Osteoblast (primary cell): ENCODE measurements around the gene KASH5. TPM values are rescaled to one million over a fixed set of nuclear protein-coding genes. Genes with fewer than 3 reads are reported as not detected.

Experiments
- DNase-seq: peaks from one replicate; pipeline ENCODE4 v3.0.0; 2011; ENCODE audit warnings: low spot score, mixed read lengths; ENCODE audit not compliant: insufficient read length; ENCODE audit errors: missing footprints
- H2AFZ ChIP-seq: 2 replicates; pipeline ENCODE4 v1.6.0; 2011; ENCODE audit warnings: mild to moderate bottlenecking, low read length
- H3K27ac ChIP-seq: 2 replicates; pipeline ENCODE4 v1.5.1; 2011; ENCODE audit warnings: mild to moderate bottlenecking, low read depth, low read length, moderate library complexity
- H3K27me3 ChIP-seq: 2 replicates; pipeline ENCODE4 v1.6.0; 2012; ENCODE audit warnings: mild to moderate bottlenecking, control low read depth, inconsistent platforms, low read length, moderate library complexity; ENCODE audit not compliant: insufficient read depth
- H3K36me3 ChIP-seq: 2 replicates; pipeline ENCODE4 v1.5.1; 2011; ENCODE audit warnings: mild to moderate bottlenecking, low read length, control low read depth, moderate library complexity; ENCODE audit not compliant: insufficient read depth
- H3K4me1 ChIP-seq: 2 replicates; pipeline ENCODE4 v1.5.1; 2011; ENCODE audit warnings: mild to moderate bottlenecking, low read length, control low read depth, moderate library complexity; ENCODE audit not compliant: insufficient read depth
- H3K4me2 ChIP-seq: 2 replicates; pipeline ENCODE4 v1.6.0; 2011; ENCODE audit warnings: mild to moderate bottlenecking, low read length; ENCODE audit not compliant: insufficient read depth
- H3K4me3 ChIP-seq: fragments of 200-600 bp; sonication (generic); 3 replicates; pipeline ENCODE4 v1.5.1; 2012; ENCODE audit warnings: mild to moderate bottlenecking, low read length, inconsistent platforms; ENCODE audit not compliant: insufficient read depth
- H3K79me2 ChIP-seq: 2 replicates; pipeline ENCODE4 v1.6.0; 2012; ENCODE audit warnings: mild to moderate bottlenecking, low read length, control low read depth, inconsistent platforms; ENCODE audit not compliant: insufficient read depth
- H3K9me3 ChIP-seq: 2 replicates; pipeline ENCODE4 v1.5.1; 2011; ENCODE audit warnings: low read depth, low read length, control low read depth
- H4K20me1 ChIP-seq: 2 replicates; pipeline ENCODE4 v1.6.0; 2012; ENCODE audit warnings: mild to moderate bottlenecking, low read length, control low read depth; ENCODE audit not compliant: insufficient read depth
- total RNA-seq: library from RNA; depleted of rRNA; stranded (reverse); fragments of >200 nt; gene quantifications from 2 replicates; pipeline ENCODE4 v1.2.3, GENCODE V29; 2012
- TF ChIP-seq, protein P1 (sequence below): IDR thresholded peaks from 2 replicates; pipeline ENCODE4 v1.5.1; 2011; ENCODE audit warnings: mild to moderate bottlenecking, low read depth, low read length, moderate library complexity; ENCODE audit errors: extremely low read depth

The KASH5 gene
- total RNA-seq, 1 donor, result not detected

- no peak overlapping the region for H3K27ac ChIP-seq
- H3K36me3 ChIP-seq, result no peaks in the 10 kb centered on the region
- TF ChIP-seq, protein P1, sequence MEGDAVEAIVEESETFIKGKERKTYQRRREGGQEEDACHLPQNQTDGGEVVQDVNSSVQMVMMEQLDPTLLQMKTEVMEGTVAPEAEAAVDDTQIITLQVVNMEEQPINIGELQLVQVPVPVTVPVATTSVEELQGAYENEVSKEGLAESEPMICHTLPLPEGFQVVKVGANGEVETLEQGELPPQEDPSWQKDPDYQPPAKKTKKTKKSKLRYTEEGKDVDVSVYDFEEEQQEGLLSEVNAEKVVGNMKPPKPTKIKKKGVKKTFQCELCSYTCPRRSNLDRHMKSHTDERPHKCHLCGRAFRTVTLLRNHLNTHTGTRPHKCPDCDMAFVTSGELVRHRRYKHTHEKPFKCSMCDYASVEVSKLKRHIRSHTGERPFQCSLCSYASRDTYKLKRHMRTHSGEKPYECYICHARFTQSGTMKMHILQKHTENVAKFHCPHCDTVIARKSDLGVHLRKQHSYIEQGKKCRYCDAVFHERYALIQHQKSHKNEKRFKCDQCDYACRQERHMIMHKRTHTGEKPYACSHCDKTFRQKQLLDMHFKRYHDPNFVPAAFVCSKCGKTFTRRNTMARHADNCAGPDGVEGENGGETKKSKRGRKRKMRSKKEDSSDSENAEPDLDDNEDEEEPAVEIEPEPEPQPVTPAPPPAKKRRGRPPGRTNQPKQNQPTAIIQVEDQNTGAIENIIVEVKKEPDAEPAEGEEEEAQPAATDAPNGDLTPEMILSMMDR, result no peak
- peaks cover 5% of the 10 kb centered on the region for H3K27me3 ChIP-seq
- no peaks in the 10 kb centered on the region for H3K4me1 ChIP-seq
- H2AFZ ChIP-seq, result no peak overlapping the region
- no peak overlapping the region for H3K4me3 ChIP-seq
- H3K9me3 ChIP-seq, result no peaks in the 10 kb centered on the region
- no peak overlapping the region for H3K4me2 ChIP-seq
- H4K20me1 ChIP-seq, result no peaks in the 10 kb centered on the region
- DNase-seq, result peak; percentile 59
- H3K79me2 ChIP-seq, result no peaks in the 10 kb centered on the region
Measured at GRCh38 chr19:49396738-49397505, 8.9 kb downstream of the KASH5 start.

- Histone ChIP-seq H3K9me3 (no peaks in the 10 kb centered on the region), H3K79me2 (no peaks in the 10 kb centered on the region), H4K20me1 (no peaks in the 10 kb centered on the region), H3K27me3 (peaks cover 5% of the 10 kb centered on the region), H3K4me1 (no peaks in the 10 kb centered on the region), H2AFZ (no peak overlapping the region), H3K4me2 (no peak overlapping the region), H3K36me3 (no peaks in the 10 kb centered on the region), H3K27ac (no peak overlapping the region), H3K4me3 (no peak overlapping the region)
- TF ChIP-seq, protein P1, result no peak
- DNase-seq, result no peak
Measured at GRCh38 chr19:49398001-49398615, 10.1 kb downstream of the KASH5 start.

DNA sequence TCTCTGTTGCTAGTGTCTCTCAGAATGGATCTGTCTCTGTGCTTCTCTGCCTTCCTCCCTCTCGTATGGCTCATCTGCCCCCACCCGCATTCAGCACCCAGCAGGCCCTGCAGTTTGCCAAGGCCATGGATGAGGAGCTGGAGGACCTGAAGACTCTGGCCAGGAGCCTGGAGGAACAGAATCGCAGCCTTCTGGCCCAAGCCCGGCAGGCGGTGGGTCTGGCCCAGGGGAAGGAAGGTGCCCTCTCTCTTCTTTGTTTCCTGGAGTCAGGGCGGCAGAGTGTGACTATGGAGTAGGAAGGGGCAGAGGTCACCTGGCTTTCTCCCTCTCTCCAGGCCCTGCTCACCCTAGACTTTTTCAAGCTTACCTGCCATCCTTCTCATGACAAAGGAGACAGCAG, 10.9 kb downstream of the KASH5 start:
- Histone ChIP-seq H3K4me1 (no peaks in the 10 kb centered on the region), H3K27ac (no peak overlapping the region), H3K4me2 (no peak overlapping the region), H3K79me2 (no peaks in the 10 kb centered on the region), H3K4me3 (no peak overlapping the region), H3K36me3 (no peaks in the 10 kb centered on the region), H3K9me3 (no peaks in the 10 kb centered on the region), H4K20me1 (no peaks in the 10 kb centered on the region), H2AFZ (no peak overlapping the region), H3K27me3 (peaks cover 5% of the 10 kb centered on the region)
- DNase-seq, result no peak
- TF ChIP-seq, protein P1, result no peak

DNA sequence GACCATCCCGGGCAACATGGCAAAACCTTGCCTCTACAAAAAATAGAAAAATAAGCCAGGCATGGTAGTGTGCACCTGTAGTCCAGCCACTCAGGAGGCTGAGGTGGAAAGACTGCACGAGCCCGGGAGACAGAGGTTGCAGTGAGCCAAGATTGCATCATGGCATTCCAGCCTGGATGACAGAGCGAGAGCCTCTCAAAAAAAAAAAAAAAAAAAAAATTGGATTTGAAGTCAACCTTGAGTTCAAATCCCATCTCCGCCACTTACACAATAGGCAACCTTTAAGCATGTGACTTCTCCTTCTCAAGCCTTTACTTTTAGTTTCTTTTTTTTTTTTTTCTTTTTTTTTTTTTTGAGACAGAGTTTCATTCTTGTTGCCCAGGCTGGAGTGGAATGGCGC, 12.0 kb downstream of the KASH5 start:
- no peak overlapping the region for H2AFZ ChIP-seq
- no peak overlapping the region for H3K27ac ChIP-seq
- no peaks in the 10 kb centered on the region for H3K36me3 ChIP-seq
- no peak for DNase-seq
- H4K20me1 ChIP-seq, result no peaks in the 10 kb centered on the region
- TF ChIP-seq, protein P1, result no peak
- no peak overlapping the region for H3K4me3 ChIP-seq
- no peaks in the 10 kb centered on the region for H3K4me1 ChIP-seq
- no peak overlapping the region for H3K4me2 ChIP-seq
- H3K9me3 ChIP-seq, result no peaks in the 10 kb centered on the region
- no peaks in the 10 kb centered on the region for H3K79me2 ChIP-seq
- peaks cover 5% of the 10 kb centered on the region for H3K27me3 ChIP-seq
